Stimulated activated CD8-positive, alpha-beta memory T cell treated with anti-CD3 and anti-CD28 coated beads, Interleukin-2, amount 100 ng/mL, for 48 hours (primary cell): ENCODE data around the gene GH2.
A peak's percentile ranks its signal among the peaks of the same experiment; 100 is the strongest.
"Not testable (repeated sequence)": the region's sequence is repeated elsewhere in the genome, so short reads cannot be mapped to it uniquely, and the experiment has no call there.

ENCODE experiments used
- DNase-seq, 2 donors: peaks; one replicate each; pipeline ENCODE4 v3.0.0-alpha.2; 2020; ENCODE audit warnings: low read depth in 2 of 2

The GH2 gene

DNA sequence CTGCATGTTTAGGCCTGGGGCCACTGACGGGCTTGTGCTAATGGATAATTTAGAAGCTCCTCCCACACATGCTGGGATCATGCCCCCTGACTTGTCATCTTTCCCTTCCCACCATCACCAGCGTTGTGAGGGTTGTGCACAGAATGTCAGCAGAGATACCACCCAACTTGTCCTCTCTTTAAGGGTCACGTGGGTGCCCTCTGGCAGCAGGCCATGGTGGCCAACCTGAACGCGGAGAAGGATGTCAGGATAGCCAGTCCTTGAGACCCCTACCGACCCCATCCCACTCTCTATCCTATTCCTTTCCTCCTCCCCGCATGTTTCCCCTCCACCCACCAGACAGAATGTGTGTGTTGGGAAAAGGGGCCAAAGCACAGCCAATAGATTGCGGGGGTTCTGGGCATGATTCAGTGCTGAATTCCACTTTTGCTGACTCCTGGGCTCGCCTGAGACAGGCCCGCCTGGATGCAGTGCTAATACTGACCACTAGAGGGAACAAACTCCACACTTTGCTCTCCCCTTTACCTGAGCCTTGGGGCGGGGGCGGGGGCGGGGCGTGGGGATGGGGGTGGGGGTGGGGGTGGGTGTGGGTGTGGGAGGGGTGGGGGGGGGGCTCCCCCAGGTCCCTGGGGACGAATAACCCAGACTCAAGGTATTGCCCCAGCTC is at the start of gene GH2:
TSS of gene GH2 (minus strand) at position 10 of the 667 bp plus-strand sequence. CDS start 143 bp downstream, outside the sequence.
- DNase-seq: peak; percentile 20 to 41

- peak; percentile 39 to 52 for DNase-seq
These were observed 49.3 kb upstream of the GH2 start for GRCh38 chr17:63930951-63931575.

DNA sequence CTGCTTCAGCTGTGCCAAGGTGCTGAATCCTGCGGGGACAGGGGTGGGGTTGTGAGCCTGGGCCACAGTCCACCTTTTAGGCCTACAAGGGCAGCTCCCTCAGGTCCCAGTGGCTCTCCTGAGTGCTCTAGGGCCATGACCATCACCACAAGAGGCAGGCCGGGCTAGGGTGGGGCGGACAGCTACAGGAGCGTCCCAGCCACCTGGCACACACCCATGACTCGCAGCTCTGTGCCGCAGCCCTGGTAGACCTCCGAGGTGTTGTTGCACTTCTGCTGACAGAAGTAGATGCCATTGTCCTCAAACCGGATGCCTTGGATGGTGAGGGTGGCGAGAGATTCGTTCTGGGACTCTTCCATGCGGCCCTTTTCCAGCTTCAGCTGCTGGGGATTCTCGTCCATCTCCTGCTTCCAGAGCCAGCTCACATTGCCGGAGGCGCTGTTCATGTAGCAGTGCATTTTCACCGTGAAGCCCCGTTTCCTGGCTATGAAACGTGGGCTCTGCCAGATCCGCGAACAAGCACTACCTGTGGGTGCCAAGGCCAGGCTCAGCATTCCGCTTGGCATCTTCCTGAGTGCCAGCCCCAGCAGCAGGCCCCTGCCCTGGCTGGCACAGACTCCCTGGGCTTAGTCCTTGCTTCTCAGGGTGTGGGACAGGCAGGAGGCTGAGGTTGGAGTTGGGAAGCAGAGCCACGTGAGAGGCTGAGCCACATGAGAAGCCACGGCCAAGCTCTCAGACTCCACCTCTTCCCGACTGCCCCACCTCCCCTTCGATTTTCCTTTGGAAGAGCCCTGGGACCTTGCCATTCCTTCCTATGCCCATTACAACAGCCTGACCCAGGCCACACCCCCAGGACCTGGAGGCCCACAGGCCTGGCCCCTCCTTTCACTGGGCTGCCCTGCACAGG is 48.4 kb upstream of the GH2 start:
- no peak for DNase-seq

- DNase-seq: no peak
These were observed 47.4 kb upstream of the GH2 start for GRCh38 chr17:63928966-63929695.

- no peak for DNase-seq
These were observed 46.5 kb upstream of the GH2 start for GRCh38 chr17:63928172-63928666.

GRCh38 chr17:63927464-63928171 is 45.9 kb upstream of the GH2 start:
- DNase-seq: no peak

DNA sequence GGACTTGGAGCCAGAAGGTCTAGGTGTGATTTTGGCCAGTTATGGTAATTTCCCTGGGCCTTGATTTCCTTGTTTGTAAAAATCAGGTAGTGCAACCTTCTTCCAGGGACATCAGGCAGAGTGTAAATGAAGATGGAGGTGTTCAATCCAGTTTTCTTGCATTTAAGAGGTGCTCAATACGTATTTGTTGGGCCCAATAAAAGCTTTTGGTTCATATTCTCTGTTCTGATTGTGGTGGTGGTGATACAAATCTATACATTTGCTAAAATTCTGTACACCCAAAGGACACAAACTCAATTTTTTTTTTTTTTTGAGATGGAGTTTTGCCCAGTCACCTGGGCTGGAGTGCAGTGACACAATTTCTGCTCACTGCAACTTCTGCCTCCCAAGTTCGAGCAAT is 44.4 kb upstream of the GH2 start:
- no peak for DNase-seq

GRCh38 chr17:63925615-63926014 is 43.9 kb upstream of the GH2 start:
- no peak for DNase-seq

DNA sequence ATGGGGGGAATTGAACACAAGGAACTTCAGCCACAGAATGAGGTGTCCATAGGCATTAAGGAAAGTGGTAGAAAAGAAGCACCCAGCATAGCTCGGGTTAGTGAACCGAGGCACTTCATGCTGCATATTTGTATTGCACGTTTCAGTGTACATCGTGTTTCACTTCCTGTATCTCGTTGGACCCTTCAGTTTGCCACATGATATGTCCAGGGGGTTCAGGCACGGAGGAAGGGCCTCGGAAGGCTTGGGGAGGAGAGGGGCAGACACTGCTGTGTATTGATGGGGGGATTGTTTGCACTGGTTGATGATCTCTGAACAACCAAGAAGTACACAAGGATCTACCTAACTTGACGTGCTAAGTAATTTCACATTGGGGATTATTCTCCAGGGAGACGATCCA is 40.7 kb upstream of the GH2 start:
- not testable (repeated sequence) for DNase-seq

DNA sequence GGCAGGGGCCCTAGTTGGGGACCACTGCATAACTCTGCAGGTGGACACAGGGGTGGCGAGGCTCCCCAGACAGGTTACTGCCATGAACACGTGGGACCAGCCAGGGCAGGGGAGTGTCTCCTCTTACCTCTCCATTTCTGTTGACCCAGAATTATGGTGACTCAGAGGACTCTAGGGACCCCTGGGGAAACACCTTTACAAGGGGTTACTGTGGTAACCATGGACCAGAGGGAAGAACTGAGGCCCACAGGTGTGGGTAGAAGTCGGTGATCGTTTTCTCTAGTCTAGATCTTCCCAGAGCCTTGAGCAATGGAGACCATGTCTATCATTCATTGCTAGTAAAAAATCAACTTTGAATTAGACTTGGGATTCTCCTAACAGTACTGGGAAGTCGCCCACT is 39.0 kb upstream of the GH2 start:
- DNase-seq: not testable (repeated sequence)

DNA sequence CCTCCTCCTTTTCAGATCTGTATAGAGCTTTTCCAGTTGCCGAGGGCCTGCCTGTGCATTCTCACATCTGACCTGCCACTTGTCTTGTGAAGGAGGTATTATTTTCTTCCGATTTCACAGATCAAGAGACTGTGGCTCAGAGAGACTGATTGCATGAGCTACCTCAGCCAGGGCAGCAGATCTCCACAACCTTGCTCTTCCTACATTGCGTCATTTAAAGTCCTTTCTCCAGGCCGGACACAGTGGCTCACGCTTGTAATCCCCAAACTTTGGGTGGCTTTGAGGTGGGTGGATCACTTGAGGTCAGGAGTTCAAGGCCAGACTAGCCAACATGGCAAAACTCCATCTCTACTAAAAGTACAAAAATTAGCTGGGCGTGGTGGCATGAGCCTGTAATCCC is 38.3 kb upstream of the GH2 start:
- DNase-seq: not testable (repeated sequence)

- DNase-seq: peak; percentile 33 to 57
These were observed 37.6 kb upstream of the GH2 start for GRCh38 chr17:63919311-63919723.

GRCh38 chr17:63918789-63919305 is 37.1 kb upstream of the GH2 start, which contains the start of gene GH1:
TSS of gene GH1 (minus strand) at chr17:63918839. CDS start at chr17:63918776, 63 bp downstream.
- not testable (repeated sequence) for DNase-seq

GRCh38 chr17:63918305-63918704 is 36.6 kb upstream of the GH2 start:
- no peak for DNase-seq

GRCh38 chr17:63917646-63918045 is 35.9 kb upstream of the GH2 start:
- DNase-seq: no peak

- DNase-seq: not testable (repeated sequence)
These were observed 35.5 kb upstream of the GH2 start for GRCh38 chr17:63917206-63917605.

DNA sequence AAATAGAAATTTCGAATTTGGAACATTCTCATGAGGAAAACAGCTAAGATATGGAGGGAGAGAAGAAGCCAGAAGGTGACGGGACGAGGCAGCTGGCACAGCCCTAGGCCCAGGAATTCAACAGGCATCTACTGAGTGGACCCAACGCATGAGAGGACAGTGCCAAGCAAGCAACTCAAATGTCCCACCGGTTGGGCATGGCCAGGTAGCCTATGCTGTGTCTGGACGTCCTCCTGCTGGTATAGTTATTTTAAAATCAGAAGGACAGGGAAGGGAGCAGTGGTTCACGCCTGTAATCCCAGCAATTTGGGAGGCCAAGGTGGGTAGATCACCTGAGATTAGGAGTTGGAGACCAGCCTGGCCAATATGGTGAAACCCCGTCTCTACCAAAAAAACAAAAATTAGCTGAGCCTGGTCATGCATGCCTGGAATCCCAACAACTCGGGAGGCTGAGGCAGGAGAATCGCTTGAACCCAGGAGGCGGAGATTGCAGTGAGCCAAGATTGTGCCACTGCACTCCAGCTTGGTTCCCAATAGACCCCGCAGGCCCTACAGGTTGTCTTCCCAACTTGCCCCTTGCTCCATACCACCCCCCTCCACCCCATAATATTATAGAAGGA is 34.9 kb upstream of the GH2 start:
- DNase-seq: no peak

GRCh38 chr17:63915753-63916152 is 34.0 kb upstream of the GH2 start:
- not testable (repeated sequence) for DNase-seq

GRCh38 chr17:63914471-63914870 is 32.7 kb upstream of the GH2 start:
- DNase-seq: no peak

DNA sequence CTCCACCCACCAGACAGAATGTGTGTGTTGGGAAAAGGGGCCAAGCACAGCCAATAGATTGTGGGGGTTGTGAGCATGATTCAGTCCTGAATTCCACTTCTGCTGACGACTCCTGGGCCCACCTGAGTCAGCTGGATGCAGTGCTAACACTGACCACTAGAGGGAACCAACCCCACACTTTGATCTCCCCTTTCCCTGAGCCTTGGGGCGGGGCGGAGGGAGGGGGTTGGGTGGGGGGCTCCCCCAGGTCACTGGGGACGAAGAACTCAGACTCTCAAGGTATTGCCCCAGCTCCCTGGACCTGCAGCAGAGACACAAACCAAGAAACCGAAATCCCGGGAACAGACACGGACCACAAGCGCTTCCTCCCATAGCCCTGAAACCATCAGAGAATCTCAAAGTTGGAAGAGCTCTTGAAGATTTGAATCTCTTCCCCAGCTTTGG is 29.9 kb upstream of the GH2 start:
- DNase-seq: peak in 1 of 2 donors; percentile 63
